Endothelial cell (in vitro differentiated cells): ENCODE measurements around the gene MTIF3. TPM values are rescaled to one million over a fixed set of nuclear protein-coding genes. Genes with fewer than 3 reads are reported as not detected.

Source experiments
- DNase-seq: peaks from one replicate; pipeline ENCODE4 v3.0.0; 2021; ENCODE audit warnings: low spot score
- H3K27ac Mint-ChIP-seq: one replicate; pipeline ENCODE4 v1.8.0; 2021; ENCODE audit warnings: mixed read lengths, inconsistent platforms; ENCODE audit not compliant: unreplicated experiment
- H3K27me3 Mint-ChIP-seq: one replicate; pipeline ENCODE4 v1.8.0; 2021; ENCODE audit warnings: mild to moderate bottlenecking, moderate library complexity, mixed read lengths, inconsistent platforms; ENCODE audit not compliant: unreplicated experiment
- H3K36me3 Mint-ChIP-seq: one replicate; pipeline ENCODE4 v1.8.0; 2021; ENCODE audit warnings: mild to moderate bottlenecking, low read depth, mixed read lengths, inconsistent platforms; ENCODE audit not compliant: unreplicated experiment
- H3K4me1 Mint-ChIP-seq: one replicate; pipeline ENCODE4 v1.8.0; 2021; ENCODE audit warnings: mild to moderate bottlenecking, mixed read lengths, inconsistent platforms; ENCODE audit not compliant: unreplicated experiment
- H3K4me3 Mint-ChIP-seq: one replicate; pipeline ENCODE4 v1.8.0; 2021; ENCODE audit warnings: mild to moderate bottlenecking, mixed read lengths, inconsistent platforms; ENCODE audit not compliant: unreplicated experiment
- H3K9me3 Mint-ChIP-seq: one replicate; pipeline ENCODE4 v1.8.0; 2021; ENCODE audit warnings: mixed read lengths, inconsistent platforms; ENCODE audit not compliant: unreplicated experiment
- CTCF ChIP-seq: fragments of 200-600 bp; sonication (generic); IDR thresholded peaks from one replicate; pipeline ENCODE4 v1.5.0; 2021; ENCODE audit warnings: antibody characterized with exemption; ENCODE audit not compliant: unreplicated experiment
- total RNA-seq: library from RNA; stranded (reverse); fragmentation: NEBNext Ultra II Directional; extraction: Animal tissue kit (Norgen Biotek cat#: 25700); gene quantifications from one replicate; pipeline ENCODE4 v1.2.1, GENCODE V29; 2021; ENCODE audit not compliant: unreplicated experiment

Gene MTIF3
- total RNA-seq, 1 donor from 2014 or later: 51.2 TPM

- TF ChIP-seq CTCF: no peak
- Mint-ChIP-seq H3K4me1 (no peaks in the 10 kb centered on the region), H3K27me3 (peaks cover 2% of the 10 kb centered on the region), H3K36me3 (no peaks in the 10 kb centered on the region), H3K9me3 (no peaks in the 10 kb centered on the region), H3K4me3 (no peak overlapping the region), H3K27ac (no peak overlapping the region)
- DNase-seq: no peak
Observed at GRCh38 chr13:27419328-27419727, 31.0 kb downstream of the MTIF3 start.

DNA sequence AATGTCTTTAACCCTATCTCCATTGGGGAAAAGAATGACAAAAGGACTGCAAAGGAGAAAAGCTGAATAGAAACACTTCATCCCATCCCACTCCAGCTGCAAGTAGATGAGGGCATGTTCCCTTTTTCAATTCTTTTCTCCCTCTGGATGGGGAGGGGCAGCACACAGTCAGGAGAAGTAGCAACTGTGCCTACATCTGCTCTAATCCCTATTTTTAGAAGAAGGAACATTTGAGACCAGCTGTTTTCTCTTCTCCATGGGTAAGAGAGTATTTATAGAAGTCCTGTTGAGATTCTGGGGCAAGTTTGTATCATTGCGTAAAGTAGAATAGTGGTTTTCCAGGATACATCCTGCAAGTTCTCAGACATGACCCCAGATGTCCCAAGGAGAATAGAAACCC, 35.2 kb downstream of the MTIF3 start:
- Mint-ChIP-seq H3K4me3 (no peak overlapping the region), H3K27ac (no peak overlapping the region), H3K36me3 (peaks cover under 1% of the 10 kb centered on the region), H3K4me1 (peaks cover 9% of the 10 kb centered on the region), H3K27me3 (peaks cover 3% of the 10 kb centered on the region), H3K9me3 (no peaks in the 10 kb centered on the region)
- no peak for DNase-seq
- no peak for TF ChIP-seq CTCF

DNA sequence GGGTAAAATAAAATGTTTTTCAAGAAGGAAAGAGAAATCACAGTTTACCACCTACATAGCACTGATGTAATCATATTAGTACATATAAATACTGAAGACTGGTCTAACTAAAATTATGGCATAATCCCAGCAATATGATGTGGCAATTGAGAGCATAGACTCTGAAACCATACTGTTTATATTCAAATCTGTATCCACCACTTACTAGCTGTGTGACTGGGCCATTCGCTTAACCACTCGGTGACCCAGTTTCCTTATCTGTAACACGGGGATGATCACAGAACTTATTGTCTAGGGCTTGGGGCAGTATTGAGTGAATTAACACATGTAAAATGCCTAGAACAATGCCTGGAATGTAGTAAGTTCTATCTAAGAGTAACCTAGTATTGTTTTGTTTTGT, 39.0 kb downstream of the MTIF3 start:
- peaks cover 3% of the 10 kb centered on the region for H3K36me3 Mint-ChIP-seq
- H3K27me3 Mint-ChIP-seq: peaks cover 5% of the 10 kb centered on the region
- H3K9me3 Mint-ChIP-seq: no peaks in the 10 kb centered on the region
- H3K27ac Mint-ChIP-seq: no peak overlapping the region
- H3K4me3 Mint-ChIP-seq: no peak overlapping the region
- no peak for DNase-seq
- peaks cover 10% of the 10 kb centered on the region for H3K4me1 Mint-ChIP-seq
- no peak for TF ChIP-seq CTCF

DNA sequence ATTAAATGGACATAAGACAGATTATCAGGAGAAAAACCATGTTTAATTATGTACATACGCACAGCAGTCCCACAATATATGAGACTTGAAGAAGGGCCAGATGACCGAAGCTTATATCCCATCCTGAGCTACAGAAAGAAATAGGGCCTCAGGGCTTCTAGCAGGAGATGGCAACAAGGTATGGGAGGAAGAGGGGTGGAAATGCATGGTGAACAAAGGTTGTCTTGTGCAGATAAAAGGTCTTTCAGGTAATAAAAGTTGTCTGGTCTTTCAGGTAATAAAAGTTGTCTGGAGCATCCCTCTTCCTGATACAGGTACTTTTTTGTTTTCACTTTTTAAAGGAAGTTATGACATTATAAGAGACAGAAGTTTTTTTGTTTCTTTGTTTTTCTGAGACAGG, 41.4 kb downstream of the MTIF3 start:
- no peak for TF ChIP-seq CTCF
- Mint-ChIP-seq H3K4me3 (no peak overlapping the region), H3K36me3 (peaks cover 3% of the 10 kb centered on the region), H3K27me3 (peaks cover 3% of the 10 kb centered on the region), H3K27ac (no peak overlapping the region), H3K9me3 (no peaks in the 10 kb centered on the region), H3K4me1 (peaks cover 10% of the 10 kb centered on the region)
- no peak for DNase-seq

DNA sequence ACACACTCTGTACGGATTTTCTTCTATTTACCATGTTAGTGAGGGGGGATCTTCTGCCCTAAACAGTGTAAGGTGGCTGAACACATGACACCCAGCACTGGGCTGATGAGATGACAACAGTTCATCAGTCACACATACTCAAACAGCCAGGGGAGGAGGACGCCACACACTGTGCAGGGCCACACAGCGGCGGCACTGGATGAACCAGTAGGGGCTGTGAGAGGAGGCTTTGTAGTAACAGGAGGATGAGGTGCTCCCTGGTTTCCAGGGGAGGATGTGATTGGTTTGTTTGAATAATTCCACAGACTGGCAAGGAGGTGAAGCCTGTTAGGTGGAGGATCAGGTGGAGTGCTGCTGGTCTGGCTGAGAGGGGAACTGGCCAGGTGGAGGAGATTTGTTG, 42.3 kb downstream of the MTIF3 start:
- Mint-ChIP-seq H3K9me3 (no peaks in the 10 kb centered on the region), H3K27me3 (peaks cover 3% of the 10 kb centered on the region), H3K36me3 (peaks cover 3% of the 10 kb centered on the region), H3K4me3 (no peak overlapping the region), H3K27ac (no peak overlapping the region), H3K4me1 (peaks cover 12% of the 10 kb centered on the region)
- no peak for TF ChIP-seq CTCF
- DNase-seq: no peak
